ENCODE results near the gene NDUFAF2.

Gene NDUFAF2

DNA sequence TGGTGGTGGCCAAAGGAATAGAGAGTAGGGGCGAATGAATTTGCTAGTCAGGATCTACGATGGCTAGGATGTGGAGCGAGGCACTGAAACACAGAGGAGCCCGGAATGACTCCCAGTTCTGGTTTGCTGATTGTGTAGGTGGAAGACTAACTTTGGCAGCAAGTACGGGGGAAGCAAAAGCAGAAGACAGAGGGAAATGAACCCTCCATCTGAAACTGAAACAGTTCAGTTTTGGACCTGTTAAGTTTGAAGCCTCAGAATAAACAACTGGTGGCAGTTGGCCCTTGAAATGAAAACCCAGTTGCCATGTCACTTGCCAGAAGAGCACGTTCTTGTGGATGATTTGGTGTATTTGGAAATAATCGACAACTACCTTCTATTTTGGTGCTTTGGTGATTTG, 232.7 kb downstream of the NDUFAF2 start:
- Histone ChIP-seq H3K27me3 (ENCODE audit: low read depth, low read length) (no peaks in the 10 kb centered on the region), H3K4me2 (ENCODE audit: low read length) (peak overlapping the region; percentile 19; the same call in 1 of the 2 replicates), H3K9ac (ENCODE audit: low read length) (no peak overlapping the region), H3K9me3 (ENCODE audit: insufficient read depth, low read length) (no peaks in the 10 kb centered on the region), H2AFZ (ENCODE audit: low read depth, low read length) (no peak overlapping the region), H4K20me1 (ENCODE audit: insufficient read depth, low read length) (no peaks in the 10 kb centered on the region), H3K4me1 (ENCODE audit: low read length) (peaks cover 9% of the 10 kb centered on the region), H3K4me3 (ENCODE audit: low read length) (no peak overlapping the region), H3K79me2 (ENCODE audit: low read length) (no peaks in the 10 kb centered on the region), H3K36me3 (replicated peaks; ENCODE audit: low read depth, low read length) (no peaks in the 10 kb centered on the region), H3K27ac (ENCODE audit: low read length) (no peak overlapping the region)
- TF ChIP-seq EZH2phosphoT487 (IDR thresholded peaks at IDR 0.05; ENCODE audit: low read depth): no peak

DNA sequence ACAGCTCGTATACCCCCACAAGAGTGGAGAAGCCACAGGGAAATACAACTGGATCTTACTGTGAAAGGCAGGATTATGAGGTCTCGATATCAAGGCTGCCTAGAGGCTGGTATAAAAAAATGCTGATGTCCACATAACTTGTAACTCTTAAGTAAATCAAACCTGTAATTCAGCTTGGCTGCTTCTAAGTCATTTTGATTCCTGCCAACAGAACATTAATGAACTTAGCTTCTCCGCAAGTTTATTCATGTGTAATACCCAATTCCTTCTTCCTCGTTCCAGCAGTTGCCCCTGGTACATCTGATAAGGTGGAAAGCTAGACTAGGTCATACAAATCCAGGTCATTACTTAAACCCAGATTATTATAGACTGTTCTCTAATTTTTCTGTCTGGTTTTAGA, 233.7 kb downstream of the NDUFAF2 start:
- H3K27me3 ChIP-seq (ENCODE audit: low read depth, low read length): no peaks in the 10 kb centered on the region
- H4K20me1 ChIP-seq (ENCODE audit: insufficient read depth, low read length): no peaks in the 10 kb centered on the region
- no peak overlapping the region for H3K4me2 ChIP-seq (ENCODE audit: low read length)
- no peak overlapping the region for H3K4me3 ChIP-seq (ENCODE audit: low read length)
- H3K4me1 ChIP-seq (ENCODE audit: low read length): peaks cover 9% of the 10 kb centered on the region
- TF ChIP-seq, protein P1, sequence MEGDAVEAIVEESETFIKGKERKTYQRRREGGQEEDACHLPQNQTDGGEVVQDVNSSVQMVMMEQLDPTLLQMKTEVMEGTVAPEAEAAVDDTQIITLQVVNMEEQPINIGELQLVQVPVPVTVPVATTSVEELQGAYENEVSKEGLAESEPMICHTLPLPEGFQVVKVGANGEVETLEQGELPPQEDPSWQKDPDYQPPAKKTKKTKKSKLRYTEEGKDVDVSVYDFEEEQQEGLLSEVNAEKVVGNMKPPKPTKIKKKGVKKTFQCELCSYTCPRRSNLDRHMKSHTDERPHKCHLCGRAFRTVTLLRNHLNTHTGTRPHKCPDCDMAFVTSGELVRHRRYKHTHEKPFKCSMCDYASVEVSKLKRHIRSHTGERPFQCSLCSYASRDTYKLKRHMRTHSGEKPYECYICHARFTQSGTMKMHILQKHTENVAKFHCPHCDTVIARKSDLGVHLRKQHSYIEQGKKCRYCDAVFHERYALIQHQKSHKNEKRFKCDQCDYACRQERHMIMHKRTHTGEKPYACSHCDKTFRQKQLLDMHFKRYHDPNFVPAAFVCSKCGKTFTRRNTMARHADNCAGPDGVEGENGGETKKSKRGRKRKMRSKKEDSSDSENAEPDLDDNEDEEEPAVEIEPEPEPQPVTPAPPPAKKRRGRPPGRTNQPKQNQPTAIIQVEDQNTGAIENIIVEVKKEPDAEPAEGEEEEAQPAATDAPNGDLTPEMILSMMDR (IDR thresholded peaks at IDR 0.05; ENCODE audit: low read depth, low read length): no peak
- H3K27ac ChIP-seq (ENCODE audit: low read length): no peak overlapping the region
- no peaks in the 10 kb centered on the region for H3K79me2 ChIP-seq (ENCODE audit: low read length)
- no peaks in the 10 kb centered on the region for H3K9me3 ChIP-seq (ENCODE audit: insufficient read depth, low read length)
- H2AFZ ChIP-seq (ENCODE audit: low read depth, low read length): no peak overlapping the region
- H3K9ac ChIP-seq (ENCODE audit: low read length): no peak overlapping the region
- no peaks in the 10 kb centered on the region for H3K36me3 ChIP-seq (replicated peaks; ENCODE audit: low read depth, low read length)

DNA sequence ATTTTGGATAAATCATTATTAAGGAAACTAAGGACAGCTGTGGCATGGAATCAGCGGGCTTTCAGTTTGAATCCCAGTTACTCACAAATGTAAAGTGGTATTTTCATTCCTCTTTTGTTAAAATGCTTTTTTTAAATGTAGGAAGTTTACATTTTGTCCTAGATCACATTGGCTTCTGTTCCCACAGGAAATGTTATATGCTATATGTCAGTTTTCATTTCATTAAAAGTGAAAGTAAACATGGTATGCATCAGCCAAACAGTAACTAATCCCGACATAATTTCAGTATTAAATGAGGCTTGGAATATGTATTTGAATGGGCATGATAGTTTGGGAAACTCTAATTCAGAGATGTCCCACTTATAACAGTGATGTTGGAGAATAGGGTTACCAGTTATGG, 235.9 kb downstream of the NDUFAF2 start:
- Histone ChIP-seq H3K79me2 (ENCODE audit: low read length) (no peaks in the 10 kb centered on the region), H3K4me3 (ENCODE audit: low read length) (no peak overlapping the region)

DNA sequence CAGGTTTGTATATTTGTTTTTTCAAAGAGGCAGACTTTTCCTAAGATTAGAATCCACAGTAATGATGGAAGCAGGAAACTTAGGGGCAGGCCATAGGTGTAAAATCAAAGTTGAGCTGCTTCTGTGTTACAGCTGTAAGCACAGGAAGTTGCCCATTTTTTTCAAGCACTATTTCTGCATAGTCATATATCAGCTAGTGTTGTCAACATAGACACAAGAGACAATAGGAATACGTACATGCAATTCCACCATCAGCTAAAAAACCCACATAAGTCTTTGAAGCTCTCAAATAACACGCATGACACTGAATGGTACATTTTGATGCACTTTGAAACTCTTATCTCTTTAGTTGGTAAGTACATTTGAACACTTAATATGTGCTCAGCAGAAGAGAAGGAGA, 237.4 kb downstream of the NDUFAF2 start:
- H3K36me3 ChIP-seq (replicated peaks; ENCODE audit: low read depth, low read length): no peaks in the 10 kb centered on the region
- no peaks in the 10 kb centered on the region for H3K79me2 ChIP-seq (ENCODE audit: low read length)
- TF ChIP-seq, protein P1 (IDR thresholded peaks at IDR 0.05; ENCODE audit: low read depth, low read length): no peak
- peaks cover 8% of the 10 kb centered on the region for H3K4me1 ChIP-seq (ENCODE audit: low read length)
- H2AFZ ChIP-seq (ENCODE audit: low read depth, low read length): no peak overlapping the region
- H3K9me3 ChIP-seq (ENCODE audit: insufficient read depth, low read length): no peaks in the 10 kb centered on the region
- no peak overlapping the region for H3K4me2 ChIP-seq (ENCODE audit: low read length)
- no peak overlapping the region for H3K4me3 ChIP-seq (ENCODE audit: low read length)
- no peaks in the 10 kb centered on the region for H4K20me1 ChIP-seq (ENCODE audit: insufficient read depth, low read length)
- H3K9ac ChIP-seq (ENCODE audit: low read length): no peak overlapping the region
- H3K27ac ChIP-seq (ENCODE audit: low read length): no peak overlapping the region
- no peaks in the 10 kb centered on the region for H3K27me3 ChIP-seq (ENCODE audit: low read depth, low read length)

More for the DNA sequence above, 235.9 kb downstream of the NDUFAF2 start:
- Histone ChIP-seq H3K4me1 (ENCODE audit: low read length) (peaks cover 9% of the 10 kb centered on the region), H3K4me2 (ENCODE audit: low read length) (peak overlapping the region; percentile 38), H3K27ac (ENCODE audit: low read length) (no peak overlapping the region), H3K9ac (ENCODE audit: low read length) (no peak overlapping the region), H3K9me3 (ENCODE audit: insufficient read depth, low read length) (no peaks in the 10 kb centered on the region), H3K27me3 (ENCODE audit: low read depth, low read length) (no peaks in the 10 kb centered on the region), H3K36me3 (replicated peaks; ENCODE audit: low read depth, low read length) (no peaks in the 10 kb centered on the region), H4K20me1 (ENCODE audit: insufficient read depth, low read length) (no peaks in the 10 kb centered on the region), H2AFZ (ENCODE audit: low read depth, low read length) (no peak overlapping the region; the same call in 1 of the 2 replicates)
- TF ChIP-seq, protein P1 (IDR thresholded peaks at IDR 0.05; ENCODE audit: low read depth, low read length): no peak
- no peak for TF ChIP-seq EZH2phosphoT487 (IDR thresholded peaks at IDR 0.05; ENCODE audit: low read depth)

DNA sequence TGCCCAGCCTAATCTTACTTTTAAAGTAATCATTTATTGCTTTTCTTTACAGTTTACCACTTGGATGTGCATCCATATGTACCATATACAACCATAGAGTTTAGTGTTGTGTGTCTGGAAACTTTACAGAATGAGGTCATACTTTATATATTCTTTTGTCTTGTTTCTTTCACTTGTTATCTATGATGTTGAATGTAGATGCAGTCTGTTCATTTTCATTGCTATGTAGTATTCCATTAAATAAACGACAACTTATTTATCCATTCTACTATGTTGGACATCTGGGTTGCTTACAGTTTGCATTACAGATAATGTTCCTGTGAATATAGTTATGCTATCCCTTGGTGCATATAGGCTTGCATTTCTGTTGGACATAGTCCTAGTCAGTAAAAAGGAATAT, 238.5 kb downstream of the NDUFAF2 start:
- no peaks in the 10 kb centered on the region for H3K36me3 ChIP-seq (replicated peaks; ENCODE audit: low read depth, low read length)
- no peaks in the 10 kb centered on the region for H3K79me2 ChIP-seq (ENCODE audit: low read length)
- no peak overlapping the region for H3K4me2 ChIP-seq (ENCODE audit: low read length)
- H3K27me3 ChIP-seq (ENCODE audit: low read depth, low read length): no peaks in the 10 kb centered on the region
- TF ChIP-seq, protein P1 (IDR thresholded peaks at IDR 0.05; ENCODE audit: low read depth, low read length): no peak
- H3K27ac ChIP-seq (ENCODE audit: low read length): no peak overlapping the region
- no peak overlapping the region for H2AFZ ChIP-seq (ENCODE audit: low read depth, low read length)
- H4K20me1 ChIP-seq (ENCODE audit: insufficient read depth, low read length): no peaks in the 10 kb centered on the region
- H3K4me3 ChIP-seq (ENCODE audit: low read length): no peak overlapping the region
- H3K4me1 ChIP-seq (ENCODE audit: low read length): no peaks in the 10 kb centered on the region
- no peak overlapping the region for H3K9ac ChIP-seq (ENCODE audit: low read length)
- H3K9me3 ChIP-seq (ENCODE audit: insufficient read depth, low read length): no peaks in the 10 kb centered on the region
